ENCODE results near the gene PALD1. TPM values are rescaled to one million over a fixed set of nuclear protein-coding genes. Genes with fewer than 3 reads are reported as not detected.

PALD1 gene
- total RNA-seq, 1 donor = not detected

- no peak overlapping the region for H3K4me3 ChIP-seq (ENCODE audit: low read depth, low read length)
- DNase-seq (ENCODE audit: low read depth) = no peak
- no peak for TF ChIP-seq CTCF (IDR thresholded peaks at IDR 0.05; ENCODE audit: insufficient read depth, low read depth, low read length)
Measured at GRCh38 chr10:70557086-70557845, 78.7 kb downstream of the PALD1 start.

- no peak for DNase-seq (ENCODE audit: low read depth)
- H3K4me3 ChIP-seq (ENCODE audit: low read depth, low read length) = no peak overlapping the region
- no peak for TF ChIP-seq CTCF (IDR thresholded peaks at IDR 0.05; ENCODE audit: insufficient read depth, low read depth, low read length)
Measured at GRCh38 chr10:70557876-70558275, 79.3 kb downstream of the PALD1 start.

- no peak overlapping the region for H3K4me3 ChIP-seq (ENCODE audit: low read depth, low read length)
- TF ChIP-seq CTCF (IDR thresholded peaks at IDR 0.05; ENCODE audit: insufficient read depth, low read depth, low read length) = no peak
- no peak for DNase-seq (ENCODE audit: low read depth)
Measured at GRCh38 chr10:70558295-70558694, 79.7 kb downstream of the PALD1 start.

DNA sequence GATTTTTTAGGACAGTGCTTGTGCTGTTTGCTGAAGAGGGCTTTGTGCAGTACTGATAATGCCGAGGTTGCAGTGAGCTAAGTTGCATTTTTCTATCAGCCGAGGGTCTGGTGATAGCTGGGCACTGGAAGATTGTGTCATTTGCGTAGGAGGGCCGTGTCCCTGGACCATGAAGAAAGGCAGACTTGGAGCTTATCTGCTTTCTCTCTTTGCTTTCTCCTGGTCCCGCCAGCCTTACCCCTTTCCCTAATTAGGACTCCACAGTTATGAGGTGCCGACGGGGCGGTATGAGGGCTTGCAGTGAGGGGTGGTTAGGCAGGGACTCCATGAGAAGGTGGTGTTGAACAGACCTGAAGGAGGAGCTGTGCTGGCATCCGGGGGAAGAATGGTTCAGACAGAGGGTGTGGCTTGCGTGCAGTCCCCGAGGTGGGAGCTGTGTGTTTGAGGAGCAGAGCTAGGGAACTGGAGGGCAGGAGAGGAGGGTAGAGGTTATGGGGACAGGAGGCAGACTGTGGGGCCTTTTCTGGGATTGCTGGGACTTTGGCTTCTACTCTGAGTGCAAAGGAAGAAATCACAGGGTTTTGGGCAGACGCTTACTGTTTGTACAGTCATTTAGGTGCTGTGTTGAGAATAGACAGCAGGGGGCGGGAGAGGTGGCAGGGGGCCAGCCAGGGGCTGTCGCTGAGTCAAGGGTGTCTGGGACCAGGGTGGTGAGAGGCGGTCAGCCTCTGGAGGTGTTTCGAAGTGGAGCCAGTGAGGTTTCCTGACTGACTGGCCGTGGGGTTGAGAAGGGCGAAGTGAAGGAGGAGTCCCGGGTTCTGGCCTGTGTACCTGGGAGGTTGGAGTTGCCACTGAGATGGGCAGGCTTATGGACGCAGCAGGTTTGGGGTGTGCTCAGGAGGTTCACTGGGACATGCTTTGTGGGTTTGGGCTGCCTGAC is 80.6 kb downstream of the PALD1 start:
- peak overlapping the region; percentile 24 for H3K4me3 ChIP-seq (ENCODE audit: low read depth, low read length)
- peak; percentile 60 for DNase-seq (ENCODE audit: low read depth)

DNA sequence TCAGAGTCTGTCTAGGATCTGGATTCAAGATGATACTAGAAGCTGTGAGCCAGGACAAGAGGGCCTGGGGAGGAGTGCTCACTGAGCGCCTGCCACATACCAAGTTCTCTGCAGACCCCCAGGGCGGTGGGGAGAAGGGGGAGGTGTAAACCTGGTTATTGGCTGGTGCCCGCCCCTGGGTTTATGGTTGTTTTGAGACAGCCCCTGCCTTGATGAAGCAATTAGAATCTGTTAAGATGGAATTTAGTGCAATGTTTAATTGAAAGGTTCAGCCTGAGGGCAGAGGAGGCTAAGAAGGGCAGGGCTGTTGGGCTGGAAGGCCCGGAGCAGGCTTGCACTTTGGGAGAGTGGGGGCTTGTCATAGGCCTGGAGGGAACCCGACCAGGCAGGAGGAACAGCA is 81.3 kb downstream of the PALD1 start:
- TF ChIP-seq CTCF (IDR thresholded peaks at IDR 0.05; ENCODE audit: insufficient read depth, low read depth, low read length) = no peak
- DNase-seq (ENCODE audit: low read depth) = no peak
- H3K4me3 ChIP-seq (ENCODE audit: low read depth, low read length) = no peak overlapping the region

More for the DNA sequence above, 80.6 kb downstream of the PALD1 start:
- TF ChIP-seq CTCF (IDR thresholded peaks at IDR 0.05; ENCODE audit: insufficient read depth, low read depth, low read length) = peak; percentile 58

GRCh38 chr10:70560511-70560941 is 82.0 kb downstream of the PALD1 start:
- no peak for DNase-seq (ENCODE audit: low read depth)
- no peak for TF ChIP-seq CTCF (IDR thresholded peaks at IDR 0.05; ENCODE audit: insufficient read depth, low read depth, low read length)
- no peak overlapping the region for H3K4me3 ChIP-seq (ENCODE audit: low read depth, low read length)
